CD4-positive, alpha-beta T cell treated with Interleukin-17A for 1 hour (primary cell): ENCODE data around the gene STXBP3.

Experiments
- DNase-seq: peaks from one replicate; pipeline ENCODE4 v3.0.0-alpha.2; 2020

STXBP3 gene

DNA sequence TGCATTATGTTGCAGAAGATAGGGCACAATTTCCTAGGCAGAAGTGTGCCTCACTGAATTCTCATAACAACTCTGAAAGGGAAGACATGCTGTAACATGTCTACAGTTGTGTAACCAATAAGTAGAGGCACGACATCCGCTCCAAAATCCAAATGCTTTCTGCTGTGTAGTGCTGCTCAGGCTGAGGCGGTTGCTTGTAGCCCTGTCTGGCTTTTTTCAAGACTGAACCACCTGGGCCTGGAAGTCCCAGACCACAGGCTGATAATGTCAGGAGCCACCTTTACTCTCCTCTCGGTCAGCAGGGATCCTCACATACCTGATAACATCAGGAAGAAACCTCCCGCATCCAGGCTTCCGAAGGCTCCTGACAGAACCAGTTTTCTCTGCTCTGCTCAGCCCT lies 99.5 kb downstream of the STXBP3 start:
- no peak for DNase-seq

- no peak for DNase-seq
Measured at GRCh38 chr1:108847494-108847893, 101.0 kb downstream of the STXBP3 start.

- no peak for DNase-seq
Measured at GRCh38 chr1:108848806-108849205, 102.3 kb downstream of the STXBP3 start.

DNA sequence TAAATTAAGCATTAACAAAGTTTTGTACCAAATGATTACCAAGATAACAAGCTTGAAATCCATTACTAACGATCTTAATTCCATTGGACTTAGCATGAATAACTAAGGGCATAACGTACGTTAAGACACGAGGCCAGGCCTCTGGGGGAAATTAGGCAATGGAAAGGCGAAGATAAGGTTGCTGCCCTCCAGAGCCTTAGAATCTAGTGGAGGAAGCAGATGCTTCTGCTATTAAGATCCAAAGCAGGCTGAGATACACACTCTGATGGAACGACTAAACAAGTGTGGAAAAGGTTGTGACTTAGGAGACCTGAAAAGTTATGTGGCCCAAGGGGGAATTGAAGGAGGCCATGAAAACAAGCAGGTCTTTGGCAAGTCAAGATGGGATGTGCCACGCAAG lies 104.5 kb downstream of the STXBP3 start:
- DNase-seq, result no peak

DNA sequence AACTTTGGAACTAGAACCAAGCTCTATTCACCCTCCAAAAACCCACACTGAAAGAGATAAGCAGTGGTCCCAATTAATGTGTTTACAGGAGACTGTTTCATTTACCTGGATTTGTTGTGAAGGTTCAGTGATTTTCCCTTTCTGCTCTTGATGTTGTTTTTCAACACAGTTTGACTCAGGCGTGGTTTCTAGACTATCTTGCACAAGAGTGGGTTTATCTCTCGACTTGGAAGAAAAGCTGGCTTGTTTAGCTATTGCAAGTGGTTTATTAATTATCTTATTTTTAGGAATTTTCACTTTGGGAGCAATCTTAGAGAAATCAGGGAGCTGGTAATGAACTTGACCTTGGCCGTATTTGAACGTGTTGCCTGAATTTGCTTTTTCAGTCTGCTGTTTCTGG lies 105.1 kb downstream of the STXBP3 start:
- no peak for DNase-seq

DNA sequence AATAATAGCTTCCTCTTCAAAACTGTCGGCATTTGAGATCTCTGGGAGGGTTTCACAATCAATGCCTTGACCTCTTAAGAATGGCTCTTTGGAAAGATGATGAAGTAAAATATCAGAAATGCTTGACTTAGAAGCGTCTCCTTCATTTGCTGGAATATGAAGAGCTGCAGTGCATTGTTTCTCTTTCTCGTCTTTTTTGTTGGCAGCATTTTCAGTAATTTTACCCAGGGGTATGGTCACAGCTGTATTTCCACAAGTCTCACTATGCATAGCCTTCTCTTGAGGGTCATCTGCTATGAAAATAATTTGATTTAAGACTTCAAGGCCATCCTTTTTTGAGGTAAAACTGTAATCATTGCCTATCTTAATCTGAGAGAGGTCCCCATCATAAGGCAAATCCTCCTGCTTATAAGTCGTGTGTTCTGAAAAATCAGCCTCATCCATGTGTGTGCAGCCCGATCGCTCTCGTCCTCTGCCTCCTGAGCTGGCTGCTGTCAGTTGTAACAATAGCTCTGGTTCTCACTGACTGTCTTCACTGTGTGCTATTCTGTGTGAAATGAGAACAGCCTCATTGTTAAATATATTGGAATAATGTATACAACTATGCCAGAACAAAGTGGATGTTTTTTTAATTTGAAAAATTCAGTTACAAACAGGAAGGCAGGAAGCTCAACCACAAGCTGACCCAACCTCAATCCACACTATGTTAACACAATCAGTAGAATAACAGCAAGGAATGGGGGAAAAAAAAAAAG lies 105.9 kb downstream of the STXBP3 start:
- DNase-seq, result no peak

DNA sequence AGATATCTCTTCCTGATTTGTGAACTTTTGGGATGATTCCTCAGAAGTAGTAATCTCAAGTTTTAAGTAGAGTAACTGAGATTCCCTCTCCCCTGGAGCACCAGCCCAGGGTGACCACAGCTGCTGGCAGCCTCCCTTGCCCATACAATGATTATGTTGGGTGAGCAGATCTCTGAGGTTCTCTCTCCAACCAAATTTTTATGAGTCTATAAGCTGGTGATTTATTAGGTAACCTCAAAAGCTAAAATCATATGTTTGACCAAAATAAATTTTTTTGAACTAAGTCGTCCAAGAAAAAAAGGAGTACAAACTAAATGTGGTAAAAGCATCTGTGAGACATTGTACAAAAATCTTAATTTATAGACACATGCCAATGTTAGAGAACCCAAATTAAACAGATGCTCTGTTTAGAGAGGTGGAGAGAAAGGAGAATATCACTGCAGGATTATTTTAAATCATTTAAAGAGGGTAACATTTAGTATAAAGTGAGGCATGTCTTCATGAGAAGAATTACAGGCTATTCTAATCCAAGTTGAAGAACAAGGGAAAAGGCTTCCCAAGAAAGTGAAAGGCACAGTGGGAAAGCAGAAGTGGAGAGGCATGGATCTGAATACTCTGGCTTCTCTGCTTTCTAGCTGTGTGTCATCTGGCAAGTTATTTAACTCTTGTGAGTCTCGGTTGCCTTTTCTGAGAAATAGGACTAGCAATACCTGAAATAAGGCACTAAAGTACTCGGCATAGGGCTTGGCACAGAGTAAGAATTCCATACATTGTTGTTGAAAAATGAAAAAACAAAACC lies 107.9 kb downstream of the STXBP3 start:
- DNase-seq, result no peak

GRCh38 chr1:108856994-108857393 lies 110.5 kb downstream of the STXBP3 start, which contains the start of gene AKNAD1:
Gene AKNAD1, minus strand, starts transcription at chr1:108857094. Its CDS starts 4,430 bp downstream, at chr1:108852664.
- DNase-seq, result no peak

DNA sequence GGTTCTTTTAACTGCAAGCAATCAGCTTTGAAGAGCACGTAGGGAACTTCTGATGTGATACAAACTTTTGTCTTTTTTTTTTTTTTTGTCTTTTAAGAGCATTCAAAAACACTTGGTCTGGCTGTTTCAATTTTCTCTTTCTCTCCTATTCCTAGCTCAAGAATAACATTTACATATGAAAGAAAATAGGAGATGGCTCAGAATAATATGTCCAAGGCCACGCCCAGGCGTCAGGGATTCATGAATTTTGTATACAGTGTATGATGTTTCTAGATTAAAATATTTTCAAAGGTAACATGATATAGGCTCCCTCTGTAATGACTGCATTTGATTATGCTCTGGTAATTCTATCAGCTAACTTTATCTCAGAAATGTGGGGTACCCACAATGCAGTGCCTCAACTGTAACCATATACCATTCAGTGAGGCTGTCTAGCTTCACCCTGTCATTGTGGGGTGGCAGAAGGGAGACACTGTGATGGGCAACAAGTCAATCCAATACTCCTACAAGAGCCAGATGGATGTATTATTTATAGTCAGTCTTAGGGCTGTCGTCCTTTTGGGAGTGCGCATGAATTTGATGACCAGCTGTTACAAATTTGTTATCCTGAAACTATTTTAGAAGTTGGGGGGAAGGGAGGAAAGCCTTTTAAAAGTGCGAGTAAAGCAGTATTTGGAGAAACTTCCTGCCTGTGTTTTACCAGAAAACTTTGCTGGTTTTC lies 111.9 kb downstream of the STXBP3 start:
- no peak for DNase-seq
